Transverse colon (tissue), 4 donors: ENCODE data around the gene CBLL2. TPM values are rescaled to one million over a fixed set of nuclear protein-coding genes. Genes with fewer than 3 reads are reported as not detected.

ENCODE experiments used
- DNase-seq: peaks from one replicate; pipeline ENCODE4 v3.0.0-alpha.2; 2019
- H3K27ac ChIP-seq, 4 donors: fragments of 200-600 bp; sonication (generic); 2 replicates each; pipeline ENCODE4 v1.5.1; 2016 to 2018; ENCODE audit warnings: inconsistent platforms in 4 of 4
- H3K27me3 ChIP-seq: fragments of 200-600 bp; sonication (generic); 2 replicates; pipeline ENCODE4 v1.5.1; 2017; ENCODE audit warnings: inconsistent platforms
- H3K36me3 ChIP-seq, 4 donors: fragments of 200-600 bp; sonication (generic); 2 replicates each; pipeline ENCODE4 v1.5.1; 2017 to 2019; ENCODE audit warnings: inconsistent platforms in 4 of 4
- H3K4me1 ChIP-seq, 4 donors: fragments of 200-600 bp; sonication (generic); 2 replicates each; pipeline ENCODE4 v1.5.1; 2017 to 2020; ENCODE audit warnings: inconsistent platforms in 4 of 4
- H3K4me3 ChIP-seq, 4 donors: fragments of 200-600 bp; sonication (generic); 1 replicate in 1 of 4; 2 replicates in 3 of 4; pipeline versions ENCODE4 v1.5.1 to v1.6.1; 2017 to 2019; ENCODE audit warnings: inconsistent platforms in 4 of 4
- H3K9me3 ChIP-seq, 2 donors: fragments of 200-600 bp; sonication (generic); 2 replicates each; pipeline ENCODE4 v1.5.1; 2017 to 2019; ENCODE audit warnings: inconsistent platforms in 2 of 2
- CTCF ChIP-seq, 5 experiments: fragments of 200-600 bp in 3 of 5; fragments of 450-650 bp in 2 of 5; sonication (generic) in 3 of 5; IDR thresholded peaks; 1 replicate in 2 of 5; 2 replicates in 3 of 5; pipeline ENCODE4 v1.5.1; 2016 to 2017; ENCODE audit warnings: antibody characterized with exemption in 5 of 5, inconsistent platforms in 3 of 5, mild to moderate bottlenecking in 2 of 5, moderate library complexity in 1 of 5
- EP300 ChIP-seq: sonication (generic); formaldehyde crosslinking; IDR thresholded peaks from one replicate; pipeline ENCODE4 v1.6.1; 2017; ENCODE audit warnings: antibody characterized with exemption, low read depth
- POLR2A ChIP-seq: fragments of 450-650 bp; IDR thresholded peaks from one replicate; pipeline ENCODE4 v1.6.1; 2016; ENCODE audit warnings: antibody characterized with exemption, mild to moderate bottlenecking, moderate library complexity
- POLR2AphosphoS5 ChIP-seq, 3 donors: sonication (generic); formaldehyde crosslinking; IDR thresholded peaks; one replicate each; pipeline ENCODE4 v1.6.1; 2016; ENCODE audit warnings: antibody characterized with exemption in 3 of 3
- WGBS, 2 donors: methylation state at CpG; one replicate each; pipeline ENCODE4 v1.1.5; 2018; ENCODE audit warnings: low coverage in 1 of 2; 5-methylcytosine and 5-hydroxymethylcytosine counted together
- in situ Hi-C, 4 donors: fragments of 200-750 bp; cut with MboI; loops; one replicate each; pipeline versions ENCODE4 v1.15.0 to v1.15.1; 2017; ENCODE audit warnings: low sequenced_read_pairs in 3 of 4, low pct_ligation_motif_present in 1 of 4, low pct_unique_long_range_greater_than_20kb in 1 of 4
- intact Hi-C: fragments of 100-400 bp; cut with DNase I; formaldehyde crosslinking; loops from one replicate; pipeline ENCODE4 v1.15.1; 2023; ENCODE audit warnings: low total_unique reads
- total RNA-seq, 4 donors: library from RNA; depleted of rRNA; stranded (reverse); fragments of >200 nt; gene quantifications; one replicate each; pipeline ENCODE4 v1.1.0, GENCODE V29; 2016

The CBLL2 gene
- total RNA-seq = not detected

- H3K9me3 ChIP-seq = no peaks in the 10 kb centered on the region
- intact Hi-C loops = no loop called here
- no peak within 1 kb of the TSS for H3K4me3 ChIP-seq
- H3K36me3 ChIP-seq = no peaks in the 10 kb centered on the region
- no peak for TF ChIP-seq POLR2A
- TF ChIP-seq POLR2AphosphoS5 (IDR thresholded peaks at IDR 0.05) = no peak
- no peak for TF ChIP-seq CTCF (IDR thresholded peaks at IDR 0.05)
- no peak for TF ChIP-seq EP300
- WGBS, 2 donors = 62 to 87% methylated on average over 2 to 13 of the region's 13 CpGs
- H3K4me1 ChIP-seq = no peaks in the 10 kb centered on the region
- no peaks in the 10 kb centered on the region for H3K27me3 ChIP-seq
- no peak within 1 kb of the TSS for H3K27ac ChIP-seq
- in situ Hi-C loops = no loop called here
- DNase-seq = no peak
Observed at GRCh38 chrX:22272613-22273012, at the start of gene CBLL2. TSS of gene CBLL2 (plus strand) at chrX:22272913. CDS start at chrX:22272992, 79 bp downstream.

- H3K36me3 ChIP-seq = no peaks in the 10 kb centered on the region
- H3K27me3 ChIP-seq = no peaks in the 10 kb centered on the region
- intact Hi-C loops = no loop called here
- H3K4me3 ChIP-seq = no peak overlapping the region
- in situ Hi-C loops = no loop called here
- no peaks in the 10 kb centered on the region for H3K9me3 ChIP-seq
- no peak overlapping the region for H3K27ac ChIP-seq
- H3K4me1 ChIP-seq = no peaks in the 10 kb centered on the region
- 79% methylated on average over 6 of the region's 6 CpGs; no CpG with 5 or more reads in 1 of the 2 donors for WGBS, 2 donors
- no peak for DNase-seq
- TF ChIP-seq CTCF (IDR thresholded peaks at IDR 0.05) (no peak), POLR2A (no peak), POLR2AphosphoS5 (IDR thresholded peaks at IDR 0.05) (no peak), EP300 (no peak)
Observed at GRCh38 chrX:22234380-22234779, 38.3 kb upstream of the CBLL2 start.

- no peak overlapping the region for H3K27ac ChIP-seq
- in situ Hi-C loops = no loop called here
- H3K36me3 ChIP-seq = no peaks in the 10 kb centered on the region
- no peaks in the 10 kb centered on the region for H3K4me1 ChIP-seq
- no peak for TF ChIP-seq CTCF (IDR thresholded peaks at IDR 0.05)
- no peak for TF ChIP-seq POLR2A
- no peaks in the 10 kb centered on the region for H3K9me3 ChIP-seq
- no peak for DNase-seq
- no peaks in the 10 kb centered on the region for H3K27me3 ChIP-seq
- no peak overlapping the region for H3K4me3 ChIP-seq
- intact Hi-C loops = no loop called here
- 64 to 77% methylated on average over 2 of the region's 2 CpGs for WGBS, 2 donors
Observed at GRCh38 chrX:22237479-22237878, 35.2 kb upstream of the CBLL2 start.

GRCh38 chrX:22246620-22247019 is 26.1 kb upstream of the CBLL2 start:
- no peak for DNase-seq
- 51% methylated on average over 2 of the region's 2 CpGs; no CpG with 5 or more reads in 1 of the 2 donors for WGBS, 2 donors
- no peaks in the 10 kb centered on the region for H3K36me3 ChIP-seq
- H3K27me3 ChIP-seq = no peaks in the 10 kb centered on the region
- H3K4me3 ChIP-seq = no peak overlapping the region
- intact Hi-C loops = no loop called here
- TF ChIP-seq EP300 (no peak), POLR2AphosphoS5 (IDR thresholded peaks at IDR 0.05) (no peak), CTCF (IDR thresholded peaks at IDR 0.05) (no peak), POLR2A (no peak)
- no peak overlapping the region for H3K27ac ChIP-seq
- no peaks in the 10 kb centered on the region for H3K4me1 ChIP-seq
- in situ Hi-C loops = no loop called here
- H3K9me3 ChIP-seq = no peaks in the 10 kb centered on the region
